ENCODE data around the gene ZC3H7A. TPM values are rescaled to one million over a fixed set of nuclear protein-coding genes. Genes with fewer than 3 reads are reported as not detected.

ZC3H7A gene
- total and polyA plus RNA-seq, 9 of the 15 experiments (the other 6 are each of a cell fraction or from before 2014, with no cell fraction given): 19.8 to 49.1 (median 28.2) TPM

DNA sequence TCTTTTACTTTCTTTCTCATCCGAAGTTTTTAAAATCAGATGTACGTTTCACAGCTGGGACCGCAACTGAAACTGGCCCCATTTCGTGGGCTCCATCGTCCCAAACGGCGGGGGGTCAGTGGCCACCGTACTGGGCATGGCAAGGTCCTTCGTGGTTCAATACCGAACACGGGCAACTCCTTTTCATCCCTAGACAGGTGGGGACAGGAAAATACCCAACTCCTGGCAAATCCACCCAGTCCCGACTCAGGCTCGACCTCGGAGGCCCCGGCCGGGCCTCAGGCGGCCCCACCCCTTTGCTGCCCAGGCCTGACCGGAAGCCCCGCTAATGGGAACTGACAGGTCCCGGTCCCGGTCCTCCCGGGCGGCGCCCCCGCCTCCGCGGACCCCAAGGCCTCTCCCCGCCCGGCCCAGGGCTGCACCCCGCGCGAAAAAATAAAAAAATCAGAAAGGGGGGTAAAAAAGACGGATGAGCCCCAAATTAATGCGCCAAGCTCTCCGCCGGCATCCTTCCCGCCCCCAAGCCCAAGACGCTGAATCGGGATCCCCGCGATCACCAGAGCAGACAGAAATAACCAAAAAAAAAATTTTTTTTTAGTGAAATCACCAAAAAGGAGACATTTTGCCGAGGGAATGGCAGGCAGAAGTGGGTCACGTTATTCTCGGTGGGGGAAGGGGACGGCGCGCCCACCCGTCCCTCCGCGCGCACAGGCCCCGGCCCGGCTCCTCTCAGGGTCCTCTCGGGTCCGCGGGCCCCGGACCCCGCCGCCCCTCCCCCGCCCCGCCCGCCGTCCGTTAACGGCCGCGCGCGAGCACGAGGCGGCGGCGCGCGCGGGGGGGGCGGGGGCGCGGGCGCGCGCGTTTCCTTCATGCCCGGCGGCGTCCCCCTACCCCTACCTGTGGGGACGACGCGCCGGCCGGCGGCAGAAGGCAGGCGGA is 562 bp downstream of the ZC3H7A start (continued):
- TF ChIP-seq NFIC (IDR thresholded peaks at IDR 0.05) (no peak), ZNF740 (CRISPR knock-in tag; IDR thresholded peaks at IDR 0.05) (peak; percentile 85; the same call in 1 of the 2 replicates), ZNF740 (tag; IDR thresholded peaks at IDR 0.05) (peak in 1 of 2 experiments; percentile 92; a peak in 2 of 4 replicates), DPF2 (IDR thresholded peaks at IDR 0.05) (peak; percentile 34; the same call in 1 of the 2 replicates), ZFPM2 (CRISPR knock-in tag; IDR thresholded peaks at IDR 0.05) (no peak), HOXB6 (CRISPR knock-in tag; IDR thresholded peaks at IDR 0.05; ENCODE audit: borderline replicate concordance) (no peak), PTBP1 (IDR thresholded peaks at IDR 0.05; ENCODE audit: low read depth, low read length) (no peak), PTTG1 (tag; IDR thresholded peaks at IDR 0.05; ENCODE audit: low read depth) (no peak), ZKSCAN8 (CRISPR knock-in tag; IDR thresholded peaks at IDR 0.05) (peak; percentile 67; the same call in 1 of the 2 replicates), HINFP (tag; conservative IDR thresholded peaks at IDR 0.05; ENCODE audit: low read depth) (peak; percentile 91), MAZ (CRISPR knock-in tag; conservative IDR thresholded peaks at IDR 0.05 in 1 of 2, IDR thresholded peaks at IDR 0.05 in 1 of 2) (peak; percentile 30 to 63; a peak in 2 of 4 replicates), ZNF124 (CRISPR knock-in tag; IDR thresholded peaks at IDR 0.05) (no peak), TAF7 (tag; IDR thresholded peaks at IDR 0.05) (no peak), NR3C1 (CRISPR knock-in tag; IDR thresholded peaks at IDR 0.05) (no peak), JUN (IDR thresholded peaks at IDR 0.05; ENCODE audit: borderline replicate concordance, low read depth, low read length) (no peak), JUN (CRISPR knock-in tag; IDR thresholded peaks at IDR 0.05; ENCODE audit: borderline replicate concordance) (no peak), BRF1 (IDR thresholded peaks at IDR 0.05; ENCODE audit: borderline replicate concordance, extremely low read depth, insufficient read length) (no peak), SMARCE1 (IDR thresholded peaks at IDR 0.05) (peak; percentile 52; the same call in 1 of the 2 replicates), CBX1 (IDR thresholded peaks at IDR 0.05; ENCODE audit: low read depth) (no peak), ZNF140 (CRISPR knock-in tag; IDR thresholded peaks at IDR 0.05) (no peak), ZNF197 (CRISPR knock-in tag; IDR thresholded peaks at IDR 0.05; ENCODE audit: low read depth) (peak; percentile 91; the same call in 1 of the 2 replicates), HDAC2 (IDR thresholded peaks at IDR 0.05) (peak; percentile 26; the same call in 1 of the 2 replicates), SMAD4 (CRISPR knock-in tag; conservative IDR thresholded peaks at IDR 0.05) (0 out of 2 replicates have a peak, but pooled peaks have one; percentile 10)
- TF ChIP-seq, protein P1, sequence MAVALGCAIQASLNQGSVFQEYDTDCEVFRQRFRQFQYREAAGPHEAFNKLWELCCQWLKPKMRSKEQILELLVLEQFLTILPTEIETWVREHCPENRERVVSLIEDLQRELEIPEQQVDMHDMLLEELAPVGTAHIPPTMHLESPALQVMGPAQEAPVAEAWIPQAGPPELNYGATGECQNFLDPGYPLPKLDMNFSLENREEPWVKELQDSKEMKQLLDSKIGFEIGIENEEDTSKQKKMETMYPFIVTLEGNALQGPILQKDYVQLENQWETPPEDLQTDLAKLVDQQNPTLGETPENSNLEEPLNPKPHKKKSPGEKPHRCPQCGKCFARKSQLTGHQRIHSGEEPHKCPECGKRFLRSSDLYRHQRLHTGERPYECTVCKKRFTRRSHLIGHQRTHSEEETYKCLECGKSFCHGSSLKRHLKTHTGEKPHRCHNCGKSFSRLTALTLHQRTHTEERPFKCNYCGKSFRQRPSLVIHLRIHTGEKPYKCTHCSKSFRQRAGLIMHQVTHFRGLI (CRISPR knock-in tag; IDR thresholded peaks at IDR 0.05): no peak
- TF ChIP-seq, protein P2, sequence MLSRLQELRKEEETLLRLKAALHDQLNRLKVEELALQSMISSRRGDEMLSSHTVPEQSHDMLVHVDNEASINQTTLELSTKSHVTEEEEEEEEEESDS (CRISPR knock-in tag; IDR thresholded peaks at IDR 0.05): no peak
